DOHH2 (cell line): Measurements from ENCODE around the gene GAGE10.
"Not testable (repeated sequence)": the region's sequence is repeated elsewhere in the genome, so short reads cannot be mapped to it uniquely, and the experiment has no call there.

Experiments
- CTCF ChIP-seq: fragments of 200-600 bp; sonication (generic); IDR thresholded peaks from one replicate; pipeline ENCODE4 v1.5.1; 2014; ENCODE audit warnings: antibody characterized with exemption, mild to moderate bottlenecking, low read depth, low read length; ENCODE audit not compliant: poor library complexity, severe bottlenecking
- EZH2phosphoT487 ChIP-seq: fragments of 200-600 bp; sonication (generic); IDR thresholded peaks from 2 replicates; pipeline ENCODE4 v1.6.1; 2017; ENCODE audit warnings: borderline replicate concordance, mild to moderate bottlenecking, antibody characterized with exemption, low read length, moderate library complexity, mixed read lengths

- not testable (repeated sequence) for TF ChIP-seq CTCF, EZH2phosphoT487
These were observed 42.0 kb downstream of the GAGE10 start for GRCh38 chrX:49345402-49345801.
